ENCODE data around the gene PML. TPM values are rescaled to one million over a fixed set of nuclear protein-coding genes. Genes with fewer than 3 reads are reported as not detected.

The PML gene
- total and polyA plus RNA-seq, 7 donors, result 9.6 to 129 (median 43.3) TPM

DNA sequence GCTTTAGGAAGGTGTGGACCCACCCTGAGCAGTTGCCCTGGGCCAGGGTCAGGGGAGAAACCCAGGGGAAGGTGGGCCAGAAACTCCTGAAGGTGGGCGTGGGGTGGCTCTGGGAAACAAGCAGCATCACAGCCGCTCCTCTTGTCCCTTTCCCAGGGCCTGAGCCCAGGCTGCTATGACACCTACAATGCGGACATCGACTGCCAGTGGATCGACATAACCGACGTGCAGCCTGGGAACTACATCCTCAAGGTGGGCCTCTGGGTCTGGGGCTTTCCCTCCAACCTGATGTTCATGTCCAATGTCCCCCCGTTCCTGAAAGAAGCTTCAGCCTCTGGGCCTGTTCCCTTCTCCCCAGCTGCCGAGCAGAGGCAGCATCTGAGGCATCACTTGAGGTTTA lies 46.9 kb upstream of the PML start:
- no peak overlapping the region for H3K4me3 ChIP-seq
- DNase-seq, result no peak
- no peaks in the 10 kb centered on the region for H3K9me3 ChIP-seq
- H3K4me1 ChIP-seq, result peaks cover 0 to 30% (median 18%) of the 10 kb centered on the region in 4 donors
- intact Hi-C loops (cut with DNase I), result no loop called here
- H3K27me3 ChIP-seq, result no peaks in the 10 kb centered on the region
- H3K27ac ChIP-seq, result no peak overlapping the region
- peaks cover 0 to 16% (median 6%) of the 10 kb centered on the region in 4 donors for H3K36me3 ChIP-seq
- TF ChIP-seq EP300 (IDR thresholded peaks at IDR 0.05), result no peak
- TF ChIP-seq POLR2A (IDR thresholded peaks at IDR 0.05), result no peak
- TF ChIP-seq POLR2AphosphoS5 (IDR thresholded peaks at IDR 0.05), result no peak
- TF ChIP-seq CTCF (IDR thresholded peaks at IDR 0.05), result no peak
- WGBS, 2 donors, result 94 to 95% methylated on average over 9 of the region's 9 CpGs

DNA sequence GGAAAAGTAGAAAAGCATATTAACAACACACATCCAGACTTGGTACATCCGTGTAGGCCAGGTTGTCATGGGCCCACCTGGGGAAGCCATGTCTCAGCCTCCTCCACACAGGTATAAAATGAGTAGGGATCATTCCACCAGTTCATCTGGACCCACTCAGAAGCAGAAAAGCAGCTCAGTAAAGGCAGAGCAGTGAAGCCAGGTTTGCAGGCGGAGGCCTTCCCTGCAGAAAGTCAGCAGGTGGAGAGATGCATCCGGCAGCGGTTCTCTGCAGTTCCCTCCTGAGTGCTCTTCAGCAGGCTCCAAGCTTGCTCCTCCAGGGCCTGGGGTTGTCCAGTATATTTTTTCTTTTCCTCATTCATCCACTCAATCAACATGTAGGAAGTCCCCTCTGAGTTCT lies 46.1 kb upstream of the PML start:
- H3K36me3 ChIP-seq, result peaks cover 0 to 16% (median 7%) of the 10 kb centered on the region in 4 donors
- H3K9me3 ChIP-seq, result no peaks in the 10 kb centered on the region
- H3K4me1 ChIP-seq, result peaks cover 0 to 31% (median 18%) of the 10 kb centered on the region in 4 donors
- no peaks in the 10 kb centered on the region for H3K27me3 ChIP-seq
- TF ChIP-seq CTCF (IDR thresholded peaks at IDR 0.05) (no peak), POLR2AphosphoS5 (IDR thresholded peaks at IDR 0.05) (no peak), EP300 (IDR thresholded peaks at IDR 0.05) (no peak), POLR2A (IDR thresholded peaks at IDR 0.05) (no peak)
- 92 to 96% methylated on average over 4 of the region's 4 CpGs for WGBS, 2 donors
- no peak overlapping the region for H3K27ac ChIP-seq
- DNase-seq, result no peak
- H3K4me3 ChIP-seq, result no peak overlapping the region
- intact Hi-C loops (cut with DNase I), result no loop called here

- H3K4me1 ChIP-seq, result peaks cover 0 to 31% (median 18%) of the 10 kb centered on the region in 4 donors
- no peaks in the 10 kb centered on the region for H3K9me3 ChIP-seq
- H3K27ac ChIP-seq, result no peak overlapping the region
- intact Hi-C loops (cut with DNase I), result no loop called here
- no peak for DNase-seq
- H3K36me3 ChIP-seq, result peaks cover 0 to 16% (median 7%) of the 10 kb centered on the region in 4 donors
- no peaks in the 10 kb centered on the region for H3K27me3 ChIP-seq
- WGBS, 2 donors, result 77 to 80% methylated on average over 4 of the region's 4 CpGs
- TF ChIP-seq POLR2AphosphoS5 (IDR thresholded peaks at IDR 0.05) (no peak), POLR2A (IDR thresholded peaks at IDR 0.05) (no peak), EP300 (IDR thresholded peaks at IDR 0.05) (no peak), CTCF (IDR thresholded peaks at IDR 0.05) (no peak)
- H3K4me3 ChIP-seq, result no peak overlapping the region
These were observed 45.5 kb upstream of the PML start for GRCh38 chr15:73948982-73949381.

GRCh38 chr15:73949496-73949895 lies 45.0 kb upstream of the PML start:
- Histone ChIP-seq H3K9me3 (no peaks in the 10 kb centered on the region), H3K4me3 (no peak overlapping the region), H3K27me3 (no peaks in the 10 kb centered on the region), H3K36me3 (peaks cover 0 to 16% (median 7%) of the 10 kb centered on the region in 4 donors), H3K4me1 (peaks cover 0 to 28% (median 18%) of the 10 kb centered on the region in 4 donors), H3K27ac (no peak overlapping the region)
- DNase-seq, result no peak
- 91 to 93% methylated on average over 10 of the region's 10 CpGs for WGBS, 2 donors
- TF ChIP-seq EP300 (IDR thresholded peaks at IDR 0.05) (no peak), CTCF (IDR thresholded peaks at IDR 0.05) (no peak), POLR2A (IDR thresholded peaks at IDR 0.05) (no peak), POLR2AphosphoS5 (IDR thresholded peaks at IDR 0.05) (no peak)
- intact Hi-C loops (cut with DNase I), result no loop called here

DNA sequence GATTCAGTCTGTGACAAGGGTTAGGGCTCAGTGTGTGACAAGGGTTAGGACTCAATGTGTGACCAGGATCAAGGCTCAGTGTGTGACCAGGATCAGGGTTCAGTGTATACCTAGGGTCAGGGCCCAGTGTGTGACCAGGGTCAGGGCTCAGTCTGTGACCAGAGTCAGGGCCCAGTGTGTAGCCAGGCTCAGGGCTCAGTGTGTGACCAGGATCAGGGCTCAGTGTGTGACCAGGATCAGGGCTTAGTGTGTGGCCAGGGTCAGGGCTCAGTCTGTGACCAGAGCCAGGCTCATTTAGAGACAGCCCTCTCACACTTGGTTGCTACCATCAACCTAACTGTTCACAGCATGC lies 44.1 kb upstream of the PML start:
- no peaks in the 10 kb centered on the region for H3K27me3 ChIP-seq
- DNase-seq, result no peak
- H3K4me3 ChIP-seq, result no peak overlapping the region
- H3K9me3 ChIP-seq, result no peaks in the 10 kb centered on the region
- peaks cover 0 to 16% (median 7%) of the 10 kb centered on the region in 4 donors for H3K36me3 ChIP-seq
- peaks cover 0 to 23% (median 18%) of the 10 kb centered on the region in 4 donors for H3K4me1 ChIP-seq
- intact Hi-C loops (cut with DNase I), result no loop called here
- H3K27ac ChIP-seq, result peak overlapping the region; percentile 91 to 98 (median 94)
- TF ChIP-seq EP300 (IDR thresholded peaks at IDR 0.05), result no peak
- no peak for TF ChIP-seq CTCF (IDR thresholded peaks at IDR 0.05)
- TF ChIP-seq POLR2AphosphoS5 (IDR thresholded peaks at IDR 0.05), result no peak
- TF ChIP-seq POLR2A (IDR thresholded peaks at IDR 0.05), result no peak
